Body of pancreas (tissue), 4 donors: ENCODE results near the gene C9orf78. TPM values are rescaled to one million over a fixed set of nuclear protein-coding genes. Genes with fewer than 3 reads are reported as not detected.

Experiments used
- ATAC-seq: fragments of 150-250 bp; one replicate; pipeline ENCODE4 v1.9.1; 2016
- DNase-seq, 4 donors: peaks; one replicate each; pipeline ENCODE4 v3.0.0-alpha.2; 2019
- H3K27ac ChIP-seq, 4 donors: fragments of 200-600 bp; sonication (generic); 1 replicate in 3 of 4; 2 replicates in 1 of 4; pipeline versions ENCODE4 v1.5.1 to v1.6.1; 2016 to 2019; ENCODE audit warnings: mild to moderate bottlenecking in 1 of 4, mixed read lengths in 1 of 4, moderate library complexity in 1 of 4
- H3K27me3 ChIP-seq, 2 donors: fragments of 200-600 bp; sonication (generic); one replicate each; pipeline ENCODE4 v1.6.0; 2016; ENCODE audit warnings: mild to moderate bottlenecking in 1 of 2
- H3K36me3 ChIP-seq, 2 donors: fragments of 200-600 bp; sonication (generic); replicated peaks in 1 of 2; 2 replicates each; pipeline ENCODE4 v1.5.1; 2016; ENCODE audit warnings: low read depth in 2 of 2; ENCODE audit not compliant: insufficient read depth in 1 of 2
- H3K4me1 ChIP-seq: fragments of 200-600 bp; sonication (generic); one replicate; pipeline ENCODE4 v1.6.0; 2016
- H3K4me3 ChIP-seq, 2 donors: fragments of 200-600 bp; sonication (generic); 1 replicate in 1 of 2; 2 replicates in 1 of 2; pipeline ENCODE4 v1.5.1; 2016 to 2019
- H3K9me3 ChIP-seq, 3 donors: fragments of 200-600 bp; sonication (generic); 1 replicate in 2 of 3; 2 replicates in 1 of 3; pipeline ENCODE4 v1.5.1; 2016
- POLR2A ChIP-seq, 3 donors: fragments of 450-650 bp; IDR thresholded peaks; one replicate each; pipeline ENCODE4 v1.6.1; 2016; ENCODE audit warnings: antibody characterized with exemption in 3 of 3, mild to moderate bottlenecking in 2 of 3
- WGBS, 2 donors: methylation state at CpG; one replicate each; pipeline ENCODE4 v1.1.5; 2017; 5-methylcytosine and 5-hydroxymethylcytosine counted together
- intact Hi-C: fragments of 100-400 bp; cut with DNase I; formaldehyde crosslinking; loops from one replicate; pipeline ENCODE4 v1.15.1; 2023
- total RNA-seq, 2 donors: library from RNA; depleted of rRNA; stranded (reverse); fragments of >200 nt; gene quantifications; one replicate each; pipeline ENCODE4 v1.1.0, GENCODE V29; 2016
- TF ChIP-seq, protein P1 (sequence below), 7 experiments: fragments of 450-650 bp in 4 of 7; fragments of 200-600 bp in 3 of 7; sonication (generic) in 3 of 7; IDR thresholded peaks; one replicate each; pipeline ENCODE4 v1.5.1; 2016 to 2019; ENCODE audit warnings: antibody characterized with exemption in 7 of 7

C9orf78 gene, protein sequence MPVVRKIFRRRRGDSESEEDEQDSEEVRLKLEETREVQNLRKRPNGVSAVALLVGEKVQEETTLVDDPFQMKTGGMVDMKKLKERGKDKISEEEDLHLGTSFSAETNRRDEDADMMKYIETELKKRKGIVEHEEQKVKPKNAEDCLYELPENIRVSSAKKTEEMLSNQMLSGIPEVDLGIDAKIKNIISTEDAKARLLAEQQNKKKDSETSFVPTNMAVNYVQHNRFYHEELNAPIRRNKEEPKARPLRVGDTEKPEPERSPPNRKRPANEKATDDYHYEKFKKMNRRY
- 10 to 100 TPM; 25.1 to 48.0 TPM for total RNA-seq

DNA sequence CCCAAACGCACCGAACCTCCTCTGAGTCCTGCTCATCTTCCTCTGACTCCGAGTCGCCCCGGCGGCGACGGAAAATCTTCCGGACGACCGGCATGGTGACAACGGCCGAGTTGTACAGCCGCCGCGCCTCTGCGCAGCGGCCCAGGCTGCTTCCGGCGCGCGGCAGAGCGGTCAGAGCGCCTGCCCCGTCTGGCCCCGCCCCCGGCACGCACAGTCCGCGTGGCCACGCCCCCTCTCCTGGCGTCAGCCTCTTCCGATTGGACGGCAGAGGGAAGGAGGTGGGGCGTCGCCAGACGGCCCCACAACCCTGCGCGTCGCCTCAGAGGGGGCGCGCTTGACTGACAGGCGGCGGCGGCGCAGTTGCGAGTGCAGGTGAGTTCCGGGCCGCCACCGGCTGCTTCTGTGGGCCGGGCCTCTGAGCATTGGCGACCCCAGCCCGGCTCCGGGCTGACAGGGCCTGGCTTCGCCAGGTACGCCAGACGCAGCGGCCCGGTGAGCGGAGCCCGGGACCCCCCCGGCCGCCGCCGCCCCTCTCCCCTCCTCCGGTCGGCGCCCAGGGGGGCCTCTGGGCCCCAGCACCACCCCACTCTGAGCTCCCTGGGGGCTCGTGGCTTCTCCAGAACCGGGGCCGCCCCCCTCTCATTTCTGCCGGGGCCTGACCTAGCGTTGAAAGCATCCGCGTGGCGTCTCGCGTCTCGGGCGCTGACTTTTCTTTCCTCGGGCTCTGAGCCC is at the start of gene C9orf78, which contains the start of gene USP20:
C9orf78 (minus strand) TSS at position 148 of the 732 bp plus-strand sequence; CDS start at position 94, 54 bp downstream.
USP20 (plus strand) TSS at position 331 of the 732 bp plus-strand sequence. CDS start 17,098 bp downstream, outside the sequence.
- H3K27ac ChIP-seq: peak within 1 kb of the TSS; percentile 72 to 91 (median 80)
- DNase-seq: peak; percentile 97 to 99 (median 98)
- ATAC-seq: peak; percentile 99
- intact Hi-C loops: no loop called here
- WGBS, 2 donors: 0 to 1% methylated on average over 14 to 77 of the region's 81 CpGs
- peaks cover 0 to 20% of the 10 kb centered on the region in 2 donors for H3K36me3 ChIP-seq
- peak within 1 kb of the TSS; percentile 87 to 94 for H3K4me3 ChIP-seq
- H3K4me1 ChIP-seq: peaks cover 24% of the 10 kb centered on the region
- H3K27me3 ChIP-seq: no peaks in the 10 kb centered on the region
- TF ChIP-seq POLR2A (IDR thresholded peaks at IDR 0.05): peak; percentile 93 to 96 (median 96)
- TF ChIP-seq, protein P1, sequence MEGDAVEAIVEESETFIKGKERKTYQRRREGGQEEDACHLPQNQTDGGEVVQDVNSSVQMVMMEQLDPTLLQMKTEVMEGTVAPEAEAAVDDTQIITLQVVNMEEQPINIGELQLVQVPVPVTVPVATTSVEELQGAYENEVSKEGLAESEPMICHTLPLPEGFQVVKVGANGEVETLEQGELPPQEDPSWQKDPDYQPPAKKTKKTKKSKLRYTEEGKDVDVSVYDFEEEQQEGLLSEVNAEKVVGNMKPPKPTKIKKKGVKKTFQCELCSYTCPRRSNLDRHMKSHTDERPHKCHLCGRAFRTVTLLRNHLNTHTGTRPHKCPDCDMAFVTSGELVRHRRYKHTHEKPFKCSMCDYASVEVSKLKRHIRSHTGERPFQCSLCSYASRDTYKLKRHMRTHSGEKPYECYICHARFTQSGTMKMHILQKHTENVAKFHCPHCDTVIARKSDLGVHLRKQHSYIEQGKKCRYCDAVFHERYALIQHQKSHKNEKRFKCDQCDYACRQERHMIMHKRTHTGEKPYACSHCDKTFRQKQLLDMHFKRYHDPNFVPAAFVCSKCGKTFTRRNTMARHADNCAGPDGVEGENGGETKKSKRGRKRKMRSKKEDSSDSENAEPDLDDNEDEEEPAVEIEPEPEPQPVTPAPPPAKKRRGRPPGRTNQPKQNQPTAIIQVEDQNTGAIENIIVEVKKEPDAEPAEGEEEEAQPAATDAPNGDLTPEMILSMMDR (IDR thresholded peaks at IDR 0.05): no peak
- H3K9me3 ChIP-seq: no peaks in the 10 kb centered on the region

DNA sequence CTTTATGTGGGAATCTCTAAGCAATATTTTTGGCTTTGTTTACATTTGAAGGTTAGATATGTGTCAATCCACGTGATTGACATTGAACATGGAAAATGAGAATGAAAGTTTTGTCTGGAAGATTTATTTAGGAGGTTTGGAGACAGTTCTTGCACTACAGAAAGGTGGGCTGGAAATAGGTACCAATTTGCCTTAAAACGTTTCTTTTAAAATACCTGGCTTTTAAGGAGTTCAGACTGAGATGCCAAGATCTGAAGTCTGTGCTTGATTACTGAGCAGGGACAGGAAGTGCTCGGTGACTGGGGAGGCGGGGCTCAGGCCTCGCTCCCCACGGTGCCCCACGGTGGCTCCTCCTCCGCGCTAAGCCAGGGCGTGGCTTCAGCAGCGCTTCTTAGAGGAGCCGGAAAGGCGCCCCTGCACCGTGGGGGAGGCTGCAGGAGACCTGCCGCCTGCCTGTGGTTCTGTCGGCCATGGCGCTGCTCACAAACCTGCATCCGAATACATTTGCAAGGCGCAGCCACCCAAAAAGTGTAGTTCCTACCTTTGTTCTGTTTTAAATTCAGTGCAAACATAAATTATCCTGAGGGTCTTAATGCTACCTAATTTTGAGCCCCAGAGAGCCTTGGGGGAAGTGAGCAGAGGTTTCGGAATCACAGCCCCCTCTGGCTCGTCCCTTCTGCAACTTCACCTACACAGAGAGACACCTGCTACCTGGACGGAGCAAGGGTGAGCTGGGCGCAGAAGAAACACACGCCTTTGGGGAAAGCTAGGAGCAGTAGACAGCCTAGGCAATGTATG is 49.3 kb upstream of the C9orf78 start:
- no peaks in the 10 kb centered on the region for H3K27me3 ChIP-seq
- H3K36me3 ChIP-seq: peaks cover 0 to 3% of the 10 kb centered on the region in 2 donors
- peak overlapping the region; percentile 56 to 81 (median 73) for H3K27ac ChIP-seq
- H3K9me3 ChIP-seq: no peaks in the 10 kb centered on the region
- 7 to 23% methylated on average over 7 to 24 of the region's 24 CpGs for WGBS, 2 donors
- intact Hi-C loops: loop anchor here (10.0 kb wide), 2 partner anchors 160 to 360 kb away; partner anchors contain the start of gene FNBP1
- H3K4me3 ChIP-seq: peak overlapping the region in 1 of 2 donors; percentile 20
- H3K4me1 ChIP-seq: peaks cover 30% of the 10 kb centered on the region
- ATAC-seq (peak; percentile 87), DNase-seq (peak; percentile 90 to 95 (median 94))
- TF ChIP-seq POLR2A (IDR thresholded peaks at IDR 0.05): peak; percentile 39 to 78 (median 78)
- TF ChIP-seq, protein P1 (IDR thresholded peaks at IDR 0.05): no peak

DNA sequence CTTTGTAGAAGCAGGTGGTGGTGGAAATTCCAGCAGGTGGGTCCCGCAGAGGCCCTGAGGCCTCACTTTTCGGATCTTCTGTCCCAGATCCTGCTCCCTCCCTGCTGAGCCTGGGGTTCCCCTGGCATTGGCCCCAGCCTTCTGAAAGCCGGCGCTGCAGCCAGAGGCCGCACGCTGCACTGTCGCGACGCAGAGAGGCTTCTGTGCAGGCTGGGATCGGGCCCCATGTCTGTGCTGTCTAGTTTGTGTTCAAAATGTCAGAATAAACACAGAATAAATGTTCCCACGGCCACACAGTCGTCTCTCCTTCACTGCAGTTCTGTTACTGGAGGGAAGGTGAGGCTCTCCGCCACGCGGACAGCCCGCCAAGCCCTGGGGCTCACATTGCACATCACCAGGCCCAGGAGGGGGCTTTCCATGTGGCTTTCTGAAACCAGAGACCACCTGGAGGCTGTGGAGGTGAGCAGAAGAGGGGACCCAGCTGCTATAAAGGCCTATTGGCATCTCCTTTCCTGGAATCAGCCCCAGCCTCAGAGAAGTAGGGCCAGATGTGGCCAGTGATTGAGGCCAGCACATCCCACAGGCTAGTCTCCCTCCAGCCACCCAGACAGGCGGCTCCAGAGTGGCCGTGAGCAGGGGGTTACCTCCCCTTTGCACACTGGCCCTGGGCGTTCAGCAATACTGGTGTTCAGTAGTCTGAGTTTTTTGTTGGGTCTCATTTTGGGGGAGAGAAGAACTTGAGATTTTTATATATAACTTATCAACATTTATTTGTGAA is 46.7 kb upstream of the C9orf78 start:
- peaks cover 30% of the 10 kb centered on the region for H3K4me1 ChIP-seq
- no peaks in the 10 kb centered on the region for H3K27me3 ChIP-seq
- no peak overlapping the region for H3K27ac ChIP-seq
- peaks cover 0 to 4% of the 10 kb centered on the region in 2 donors for H3K36me3 ChIP-seq
- no peak for DNase-seq
- WGBS, 2 donors: 77 to 85% methylated on average over 11 to 19 of the region's 19 CpGs
- no peak overlapping the region for H3K4me3 ChIP-seq
- no peaks in the 10 kb centered on the region for H3K9me3 ChIP-seq
- TF ChIP-seq, protein P1 (IDR thresholded peaks at IDR 0.05): no peak
- TF ChIP-seq POLR2A (IDR thresholded peaks at IDR 0.05): no peak
- no peak for ATAC-seq
- intact Hi-C loops: loop anchor here (10.0 kb wide), 2 partner anchors 163 to 363 kb away; partner anchors contain the start of gene FNBP1
